SIG-M5 treated with dmso at 0.1 percent for 504 hours (cell line): ENCODE measurements around the gene L3MBTL1.
A peak's percentile ranks its signal among the peaks of the same experiment; 100 is the strongest.
"Not testable (repeated sequence)": the region's sequence is repeated elsewhere in the genome, so short reads cannot be mapped to it uniquely, and the experiment has no call there.

Source experiments
- DNase-seq: peaks from one replicate; lab custom pipeline; 2025; ENCODE audit not compliant: unreplicated experiment; lab: John Stamatoyannopoulos, UW

Gene L3MBTL1

GRCh38 chr20:43584448-43585136, 77.1 kb downstream of the L3MBTL1 start:
- no peak for DNase-seq

- DNase-seq, result no peak
These were observed 79.1 kb downstream of the L3MBTL1 start for GRCh38 chr20:43586641-43587040.

- DNase-seq, result not testable (repeated sequence)
These were observed 81.0 kb downstream of the L3MBTL1 start for GRCh38 chr20:43588526-43588925.

- DNase-seq, result no peak
These were observed 82.5 kb downstream of the L3MBTL1 start for GRCh38 chr20:43590036-43590391.

- peak; percentile 91 for DNase-seq
These were observed 83.2 kb downstream of the L3MBTL1 start, which contains the start of gene IFT52 for GRCh38 chr20:43590392-43591303. IFT52 (plus strand) TSS chr20:43590937; CDS start chr20:43594699, 3,762 bp downstream.
